Measurements from ENCODE around the gene CTRB2.
A peak's percentile ranks its signal among the peaks of the same experiment; 100 is the strongest.
"Not testable (repeated sequence)": the region's sequence is repeated elsewhere in the genome, so short reads cannot be mapped to it uniquely, and the experiment has no call there.

Gene CTRB2

GRCh38 chr16:75247249-75247648, 40.3 kb upstream of the CTRB2 start:
- no peak for DNase-seq (ENCODE audit: low read depth, low spot score)
- H3K4me3 ChIP-seq (ENCODE audit: low read depth, low read length), result no peak overlapping the region
- no peak for TF ChIP-seq CTCF (IDR thresholded peaks at IDR 0.05; ENCODE audit: low read depth, low read length)
- in situ Hi-C loops (cut with HindIII; ENCODE audit: low sequenced_read_pairs), result loop anchor here (25.0 kb wide), 1 partner anchor 140 kb away; no protein-coding TSS in a partner anchor

- in situ Hi-C loops (cut with HindIII; ENCODE audit: low sequenced_read_pairs), result loop anchor here (25.0 kb wide), 1 partner anchor 141 kb away; no protein-coding TSS in a partner anchor
- peak; percentile 79 for DNase-seq (ENCODE audit: low read depth, low spot score)
- TF ChIP-seq CTCF (IDR thresholded peaks at IDR 0.05; ENCODE audit: low read depth, low read length), result no peak
- no peak overlapping the region for H3K4me3 ChIP-seq (ENCODE audit: low read depth, low read length)
Measured at GRCh38 chr16:75246504-75247205, 39.7 kb upstream of the CTRB2 start.

GRCh38 chr16:75244844-75245758, 38.1 kb upstream of the CTRB2 start:
- peak; percentile 99 for DNase-seq (ENCODE audit: low read depth, low spot score)
- in situ Hi-C loops (cut with HindIII; ENCODE audit: low sequenced_read_pairs), result loop anchor here (25.0 kb wide), 1 partner anchor 142 kb away; no protein-coding TSS in a partner anchor
- H3K4me3 ChIP-seq (ENCODE audit: low read depth, low read length), result no peak overlapping the region

GRCh38 chr16:75244225-75244809, 37.4 kb upstream of the CTRB2 start:
- no peak overlapping the region for H3K4me3 ChIP-seq (ENCODE audit: low read depth, low read length)
- in situ Hi-C loops (cut with HindIII; ENCODE audit: low sequenced_read_pairs), result loop anchor here (25.0 kb wide), 1 partner anchor 143 kb away; no protein-coding TSS in a partner anchor
- peak; percentile 59 for DNase-seq (ENCODE audit: low read depth, low spot score)
- no peak for TF ChIP-seq CTCF (IDR thresholded peaks at IDR 0.05; ENCODE audit: low read depth, low read length)

More at GRCh38 chr16:75244844-75245758, 38.1 kb upstream of the CTRB2 start:
- no peak for TF ChIP-seq CTCF (IDR thresholded peaks at IDR 0.05; ENCODE audit: low read depth, low read length)

- TF ChIP-seq CTCF (IDR thresholded peaks at IDR 0.05; ENCODE audit: low read depth, low read length), result no peak
- no peak for DNase-seq (ENCODE audit: low read depth, low spot score)
- in situ Hi-C loops (cut with HindIII; ENCODE audit: low sequenced_read_pairs), result loop anchor here (25.0 kb wide), 1 partner anchor 144 kb away; no protein-coding TSS in a partner anchor
- H3K4me3 ChIP-seq (ENCODE audit: low read depth, low read length), result no peak overlapping the region
Measured at GRCh38 chr16:75243667-75244224, 36.8 kb upstream of the CTRB2 start.

GRCh38 chr16:75242436-75243078, 35.6 kb upstream of the CTRB2 start:
- H3K4me3 ChIP-seq (ENCODE audit: low read depth, low read length); DNase-seq (ENCODE audit: low read depth, low spot score): not testable (repeated sequence)
- in situ Hi-C loops (cut with HindIII; ENCODE audit: low sequenced_read_pairs), result loop anchor here (25.0 kb wide), 1 partner anchor 145 kb away; no protein-coding TSS in a partner anchor
